GM21515 (cell line): ENCODE data around the gene NOP14.
"Not testable (repeated sequence)": the region's sequence is repeated elsewhere in the genome, so short reads cannot be mapped to it uniquely, and the experiment has no call there.

ENCODE experiments used
- ATAC-seq: cut with Tn5 transposase; IDR thresholded peaks from one replicate; pipeline ENCODE4 v1.9.1; 2021; ENCODE audit not compliant: unreplicated experiment

The NOP14 gene

DNA sequence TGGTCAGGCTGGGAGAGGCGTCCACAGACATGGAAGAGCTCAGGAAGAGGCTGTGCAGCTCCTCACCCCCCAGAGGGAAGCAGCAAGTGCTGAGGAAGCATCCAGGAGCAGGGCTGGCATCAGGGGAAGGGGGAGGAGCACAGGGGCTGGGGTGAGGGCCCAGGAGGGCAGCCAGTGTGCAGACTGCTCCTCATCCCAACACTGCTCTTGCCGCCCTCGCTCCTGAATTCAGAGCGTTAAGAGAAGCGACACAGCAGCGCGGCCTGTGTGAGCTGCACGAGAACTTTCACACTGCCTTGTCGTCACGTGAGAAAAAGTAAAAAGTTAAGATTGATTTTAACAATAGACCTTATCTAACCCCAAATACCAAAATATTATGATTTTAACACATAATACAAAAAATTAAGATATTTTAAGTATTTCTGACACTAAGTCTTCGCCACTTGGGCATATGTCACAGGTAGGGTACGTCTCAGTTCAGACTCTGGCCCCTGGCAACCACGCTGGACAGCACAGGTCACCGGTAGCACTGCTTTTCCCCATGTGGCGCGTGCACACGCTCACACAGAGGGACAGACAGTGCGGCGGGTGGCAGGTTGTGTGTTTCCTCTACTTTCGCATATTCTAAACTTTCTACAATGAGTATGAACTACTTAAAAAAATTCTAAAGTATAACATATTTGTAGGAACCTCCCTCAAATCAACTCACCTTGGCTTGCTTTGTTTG lies 19.7 kb downstream of the NOP14 start:
- no peak for ATAC-seq

DNA sequence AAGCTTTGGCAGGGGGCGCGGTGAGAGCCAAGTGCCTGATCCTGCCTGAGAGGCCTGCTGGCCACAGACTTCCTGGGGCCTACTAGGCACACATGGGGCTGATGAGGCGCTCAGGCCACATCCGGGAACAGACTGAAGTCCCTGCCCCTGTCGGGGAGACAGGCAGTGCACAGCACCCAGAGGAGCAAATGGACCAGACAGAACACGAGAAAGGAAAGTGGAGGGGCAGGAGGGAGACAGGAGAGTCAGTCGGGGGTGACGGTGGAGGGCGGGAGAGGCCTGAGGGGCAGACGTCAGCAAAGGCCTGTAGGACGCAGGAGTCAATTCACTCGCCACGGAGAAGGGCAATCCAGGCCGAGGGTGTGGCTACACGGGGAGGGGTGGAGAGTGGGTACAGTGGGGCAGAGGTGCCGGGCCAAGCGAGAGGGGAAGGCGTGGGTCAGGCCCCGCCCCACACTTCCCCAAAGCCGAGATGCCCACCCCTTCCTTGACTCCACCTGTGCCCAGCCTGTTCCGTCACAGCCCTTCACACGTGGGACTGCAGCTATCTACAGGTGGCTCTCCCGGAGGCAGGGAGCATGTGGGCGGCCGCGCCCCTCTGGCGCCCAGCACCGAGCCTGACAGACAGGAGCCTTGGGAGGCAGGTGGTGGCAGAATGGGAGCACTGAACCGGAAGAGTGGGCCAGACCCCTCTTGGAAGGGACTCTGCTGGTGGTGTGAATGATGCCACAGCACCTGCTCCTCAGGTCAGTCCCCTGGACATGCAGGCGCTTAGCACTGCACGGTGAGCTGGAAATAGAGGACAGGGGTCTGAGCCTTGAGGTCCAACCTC lies 20.5 kb downstream of the NOP14 start:
- ATAC-seq, result no peak

DNA sequence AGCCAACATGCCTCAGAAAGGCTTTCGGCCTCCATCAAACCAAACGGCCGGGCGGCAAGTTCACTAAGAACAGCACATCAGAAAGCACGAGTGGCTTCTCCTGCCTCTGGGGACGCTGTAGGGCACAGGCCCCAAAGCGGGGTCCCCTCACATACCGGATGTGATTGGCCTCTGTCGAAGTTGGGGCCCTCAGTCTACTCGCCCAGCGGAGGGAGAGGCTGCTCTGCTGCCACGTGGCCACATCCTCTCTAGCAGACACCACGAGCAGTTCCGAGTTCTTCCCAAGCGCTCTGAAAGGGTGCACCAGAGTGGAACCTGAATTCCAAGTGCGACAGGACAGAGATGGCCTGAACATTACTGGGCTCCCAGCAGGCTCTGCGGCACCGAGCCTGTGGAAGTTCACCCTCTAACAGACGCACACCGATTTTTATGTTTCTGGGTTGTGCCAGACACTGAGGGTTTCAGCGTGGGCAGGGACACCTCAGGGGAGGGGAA lies 21.1 kb downstream of the NOP14 start:
- ATAC-seq, result no peak

DNA sequence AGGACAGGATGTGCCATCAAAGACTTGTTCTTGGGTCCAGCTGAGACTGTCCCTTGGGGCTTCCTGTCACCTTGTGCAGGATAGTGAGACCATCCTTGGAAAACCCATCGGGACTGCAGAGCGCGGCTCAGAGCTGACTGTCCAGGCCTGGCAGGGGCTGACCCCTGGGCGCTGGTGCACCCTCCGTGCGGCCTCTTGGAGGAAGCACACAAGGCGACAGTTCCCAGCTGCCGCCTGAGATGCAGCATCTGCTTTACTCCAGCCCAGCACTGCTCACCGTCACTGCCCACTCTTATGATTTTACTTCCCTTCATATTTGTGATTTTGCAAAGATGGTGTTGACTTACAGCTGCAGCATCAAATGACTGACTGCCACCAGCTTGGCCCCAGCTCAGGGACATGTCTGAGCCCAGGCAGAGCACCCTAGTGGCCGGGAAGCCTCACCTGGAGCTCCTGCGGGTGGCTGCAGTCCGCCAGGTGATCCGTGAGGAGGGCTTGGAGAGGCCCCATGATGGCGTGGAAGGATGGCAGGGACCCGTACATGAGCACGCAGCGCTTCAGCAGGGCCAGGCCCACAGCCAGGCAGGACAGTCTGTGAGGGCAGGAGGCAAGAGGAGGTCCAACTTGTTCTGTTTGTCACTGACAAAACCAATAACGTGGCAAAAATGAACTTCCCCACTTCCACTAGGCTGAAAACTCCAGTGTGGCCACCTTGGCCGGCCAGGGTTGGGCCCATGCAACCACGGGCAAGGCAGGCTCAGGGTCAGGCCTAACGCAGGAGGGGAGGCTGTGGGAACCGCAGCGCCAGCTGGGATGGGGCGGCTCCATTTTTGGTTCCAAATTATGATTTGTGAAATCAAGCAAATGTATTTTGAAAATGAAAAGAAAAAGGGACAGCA lies 21.8 kb downstream of the NOP14 start:
- no peak for ATAC-seq

DNA sequence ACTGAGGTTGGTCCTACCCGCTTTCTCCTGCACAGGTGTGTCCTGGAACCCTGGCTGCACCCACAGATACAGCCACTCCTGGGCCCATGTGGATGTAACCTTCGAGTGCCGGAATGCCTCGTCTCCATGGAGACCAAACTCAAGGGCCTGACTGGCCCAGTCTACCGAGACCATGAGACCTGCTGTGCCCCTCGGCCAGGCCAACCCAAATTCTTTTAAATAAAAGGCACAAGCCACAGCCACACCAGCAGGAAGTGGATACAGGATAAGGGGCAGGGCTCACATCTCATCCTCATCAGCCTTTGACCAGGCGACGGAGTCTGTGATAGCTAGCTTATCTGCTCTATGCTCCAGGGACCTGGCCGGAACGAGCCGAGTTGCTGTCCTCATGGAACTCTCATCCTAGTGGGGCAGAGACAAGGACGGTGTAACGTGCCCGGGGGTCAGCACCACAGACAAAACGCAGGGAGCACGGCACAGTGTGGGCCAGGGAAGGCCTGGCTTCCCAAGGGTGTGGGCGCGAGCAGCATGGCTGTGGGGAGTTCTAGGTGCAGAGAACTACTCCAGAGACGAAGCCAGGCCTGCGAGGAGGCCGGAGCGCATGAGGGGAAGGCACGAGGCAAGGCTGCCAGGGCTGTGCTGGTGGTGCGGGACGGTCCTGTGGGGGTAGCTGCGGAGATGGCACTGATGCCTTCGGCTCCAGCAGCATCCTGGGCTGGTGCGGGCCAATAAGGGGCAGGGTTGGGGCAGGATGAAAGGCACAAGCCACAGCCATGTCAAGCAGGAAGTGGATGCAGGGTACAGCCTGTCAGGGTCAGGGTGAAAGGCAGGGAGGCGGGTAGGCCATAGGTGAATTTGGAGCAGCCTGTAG lies 22.7 kb downstream of the NOP14 start:
- no peak for ATAC-seq

DNA sequence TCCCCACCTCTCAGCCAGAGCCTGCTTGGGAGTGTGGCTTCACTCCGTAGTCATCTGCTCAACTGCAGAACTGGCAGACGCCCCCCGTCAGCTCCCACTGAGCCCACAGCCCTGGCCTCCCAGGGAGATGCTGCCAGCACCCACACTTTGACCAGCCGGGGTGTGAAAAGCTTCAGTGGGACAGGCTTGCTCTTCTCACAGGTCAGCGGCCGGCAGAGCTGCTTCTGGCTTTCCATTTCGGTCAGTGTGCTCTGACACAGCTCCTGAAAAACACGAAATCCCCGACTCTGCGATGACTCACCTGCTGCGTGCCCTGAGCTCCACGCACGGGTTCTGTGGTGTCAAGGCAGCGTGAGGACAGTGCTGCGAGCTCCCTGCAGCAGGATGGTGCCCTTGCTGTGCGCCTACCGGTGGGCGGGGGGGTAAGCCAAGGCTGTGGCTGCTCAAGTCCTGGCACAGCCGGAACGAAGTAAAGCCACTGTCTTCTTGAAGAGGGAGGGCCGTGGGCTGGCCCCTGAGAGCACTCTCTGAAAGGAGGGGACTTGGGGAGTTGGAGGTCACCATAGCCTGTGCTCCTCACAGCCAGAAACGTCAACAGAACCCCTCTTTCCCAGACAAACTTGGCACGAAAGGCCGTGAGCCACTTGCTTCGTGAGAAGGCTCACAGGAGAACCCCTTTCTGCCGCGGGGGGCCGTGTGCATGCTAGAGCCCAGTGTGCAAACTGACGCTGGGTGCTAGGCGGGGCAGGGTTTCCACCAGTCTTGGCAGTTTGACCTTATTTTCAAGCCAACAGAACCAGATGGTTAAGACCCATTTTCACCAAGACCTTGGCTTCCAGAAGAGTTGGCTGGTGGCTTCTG lies 23.6 kb downstream of the NOP14 start:
- no peak for ATAC-seq

DNA sequence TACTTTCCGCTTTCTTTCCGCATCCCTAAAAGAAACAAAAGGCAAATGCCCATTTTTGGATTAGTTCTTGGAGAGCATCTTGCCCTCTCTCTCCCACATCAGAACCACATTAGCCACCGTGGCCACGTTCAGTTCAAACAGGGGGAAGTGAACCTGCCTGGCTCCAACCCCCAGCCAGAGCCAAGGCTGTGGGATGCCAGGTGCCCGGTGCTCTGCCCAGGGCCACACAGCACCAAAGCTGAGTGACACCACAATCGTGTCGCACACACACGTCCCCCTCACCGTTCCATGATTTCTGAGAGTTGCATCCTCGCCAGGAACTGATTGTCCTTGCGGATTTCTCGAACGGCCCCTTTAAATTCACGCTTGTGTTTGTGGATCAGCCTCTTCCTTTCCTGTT lies 24.3 kb downstream of the NOP14 start:
- no peak for ATAC-seq

DNA sequence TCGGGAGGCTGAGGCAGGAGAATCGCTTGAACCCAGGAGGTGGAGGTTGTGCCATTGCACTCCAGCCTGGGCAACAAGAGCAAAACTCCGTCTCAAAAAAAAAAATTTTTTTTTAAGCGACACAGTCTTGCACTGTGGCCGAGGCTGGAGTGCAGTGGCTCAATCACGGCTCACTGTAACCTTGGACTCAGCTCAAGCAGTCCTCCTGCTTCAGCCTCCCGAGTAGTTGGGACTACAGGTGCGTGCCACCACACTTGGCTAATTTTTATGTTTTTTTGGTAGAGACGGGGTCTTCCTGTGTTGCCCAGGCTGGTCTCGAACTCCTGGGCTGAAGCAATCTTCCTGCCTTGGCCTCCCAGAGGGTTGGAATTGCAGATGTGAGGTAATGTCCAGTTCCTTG lies 24.8 kb downstream of the NOP14 start:
- not testable (repeated sequence) for ATAC-seq

DNA sequence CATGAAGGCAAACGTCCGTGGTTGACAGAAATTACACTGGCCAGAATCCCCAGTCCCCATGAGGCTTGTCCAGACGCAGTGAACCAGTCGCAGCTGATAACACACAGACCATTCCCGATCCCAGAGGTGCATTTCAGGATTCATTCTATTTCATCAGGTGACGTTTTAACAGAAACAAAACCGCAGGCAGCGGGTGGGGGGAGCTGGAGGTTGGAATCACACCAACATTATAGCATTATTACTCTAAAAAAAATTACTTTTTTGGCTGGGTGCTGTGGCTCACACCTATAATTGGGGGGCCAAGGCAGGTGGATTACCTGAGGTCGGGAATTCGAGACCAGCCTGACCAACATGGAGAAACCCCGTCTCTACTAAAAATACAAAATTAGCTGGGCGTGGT lies 25.2 kb downstream of the NOP14 start:
- no peak for ATAC-seq

DNA sequence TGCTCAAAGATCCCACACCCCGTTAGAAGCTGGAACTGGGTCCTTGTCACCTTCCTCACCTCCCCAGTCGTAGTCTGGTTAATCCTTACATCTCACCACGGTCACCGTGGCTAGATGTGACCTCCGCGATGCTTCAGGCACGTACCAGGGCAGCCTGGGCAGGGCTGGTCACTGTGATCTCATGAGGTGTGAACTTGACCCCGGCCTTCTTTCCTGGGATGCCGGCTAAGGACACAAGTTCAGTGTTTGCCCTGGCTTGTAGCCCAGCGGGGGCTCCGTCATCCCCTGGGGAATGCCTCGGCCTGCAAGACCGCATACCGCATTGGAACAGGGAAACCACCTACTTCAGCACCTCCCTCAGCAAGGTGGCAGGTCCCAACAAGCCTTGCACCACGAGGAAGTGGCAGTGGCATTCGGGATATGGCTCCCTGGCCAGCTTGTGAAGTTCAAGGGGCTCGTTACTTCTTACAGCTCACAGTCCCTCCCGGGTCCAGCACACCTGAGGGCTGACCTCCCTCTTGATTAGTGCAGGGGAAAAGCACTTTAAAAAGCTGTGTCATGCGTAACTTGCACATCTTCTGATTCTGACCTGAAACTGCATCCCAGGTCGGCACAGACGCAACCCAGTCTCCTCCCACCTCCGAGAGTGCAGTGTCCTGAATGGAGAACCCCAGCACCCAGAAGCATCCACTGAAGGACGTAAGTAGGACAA lies 25.9 kb downstream of the NOP14 start:
- no peak for ATAC-seq

DNA sequence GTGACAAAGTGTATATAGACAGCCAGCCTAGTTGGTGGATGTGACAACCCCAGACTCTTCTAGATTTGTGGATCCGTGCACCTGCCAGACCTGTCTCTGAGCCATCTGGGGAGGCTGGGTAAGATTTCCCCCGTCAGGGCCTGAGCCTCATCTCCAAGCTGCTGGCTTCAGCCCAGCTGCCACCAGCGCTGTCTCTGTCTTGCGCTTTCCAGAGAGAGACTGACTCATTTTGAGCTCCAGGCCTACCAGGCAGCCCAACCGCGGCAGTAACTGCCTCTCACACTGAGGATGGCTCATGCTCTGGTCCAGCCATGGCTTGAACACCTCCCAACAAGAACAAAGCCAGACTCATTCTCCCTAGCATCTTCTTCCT lies 26.4 kb downstream of the NOP14 start:
- ATAC-seq, result peak; percentile 25

DNA sequence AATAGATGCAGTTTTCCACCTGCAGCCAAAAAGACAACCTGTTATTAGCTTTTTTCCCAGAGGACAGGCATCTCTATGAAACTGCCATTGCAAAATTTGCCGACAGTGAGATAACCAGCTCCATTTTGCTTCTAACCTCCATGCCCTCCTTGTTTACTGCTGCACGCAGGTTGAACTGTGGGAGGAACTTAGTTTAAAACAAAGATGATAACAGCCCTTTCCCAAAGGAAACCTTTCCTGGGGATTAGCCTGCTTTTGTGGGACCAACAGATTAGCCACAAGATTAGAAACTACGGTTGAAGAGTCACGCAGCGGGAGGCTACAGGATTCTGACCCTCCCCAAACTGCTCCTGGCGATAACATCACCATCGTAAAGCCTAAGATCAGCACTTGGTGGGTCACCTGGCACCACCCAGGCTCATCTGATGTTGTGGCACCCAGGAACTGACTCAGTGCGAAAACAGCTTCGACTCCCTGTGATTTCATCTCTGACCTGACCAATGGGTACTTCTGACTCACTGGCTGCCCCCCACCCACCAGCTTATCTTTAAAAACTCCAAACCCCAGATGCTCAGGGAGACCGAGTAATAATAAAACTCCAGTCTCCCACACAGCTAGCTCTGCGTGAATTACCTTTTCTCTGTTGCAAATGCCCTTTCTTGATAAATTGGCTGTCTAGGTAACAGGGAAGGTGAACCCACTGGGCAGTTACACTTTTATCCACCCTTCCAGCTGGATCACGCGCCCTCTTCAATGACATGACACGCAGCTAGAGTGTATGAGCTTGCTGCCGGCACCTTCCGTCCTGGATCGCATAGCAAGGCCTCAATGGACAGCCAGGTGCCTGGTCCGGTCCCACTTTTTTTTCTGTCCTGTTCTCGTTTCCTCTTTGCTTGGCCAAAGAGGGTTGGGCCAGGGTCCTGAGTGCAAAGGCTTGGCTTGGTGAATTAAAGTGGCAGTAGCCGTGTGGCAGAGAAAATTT lies 27.2 kb downstream of the NOP14 start:
- ATAC-seq, result no peak

DNA sequence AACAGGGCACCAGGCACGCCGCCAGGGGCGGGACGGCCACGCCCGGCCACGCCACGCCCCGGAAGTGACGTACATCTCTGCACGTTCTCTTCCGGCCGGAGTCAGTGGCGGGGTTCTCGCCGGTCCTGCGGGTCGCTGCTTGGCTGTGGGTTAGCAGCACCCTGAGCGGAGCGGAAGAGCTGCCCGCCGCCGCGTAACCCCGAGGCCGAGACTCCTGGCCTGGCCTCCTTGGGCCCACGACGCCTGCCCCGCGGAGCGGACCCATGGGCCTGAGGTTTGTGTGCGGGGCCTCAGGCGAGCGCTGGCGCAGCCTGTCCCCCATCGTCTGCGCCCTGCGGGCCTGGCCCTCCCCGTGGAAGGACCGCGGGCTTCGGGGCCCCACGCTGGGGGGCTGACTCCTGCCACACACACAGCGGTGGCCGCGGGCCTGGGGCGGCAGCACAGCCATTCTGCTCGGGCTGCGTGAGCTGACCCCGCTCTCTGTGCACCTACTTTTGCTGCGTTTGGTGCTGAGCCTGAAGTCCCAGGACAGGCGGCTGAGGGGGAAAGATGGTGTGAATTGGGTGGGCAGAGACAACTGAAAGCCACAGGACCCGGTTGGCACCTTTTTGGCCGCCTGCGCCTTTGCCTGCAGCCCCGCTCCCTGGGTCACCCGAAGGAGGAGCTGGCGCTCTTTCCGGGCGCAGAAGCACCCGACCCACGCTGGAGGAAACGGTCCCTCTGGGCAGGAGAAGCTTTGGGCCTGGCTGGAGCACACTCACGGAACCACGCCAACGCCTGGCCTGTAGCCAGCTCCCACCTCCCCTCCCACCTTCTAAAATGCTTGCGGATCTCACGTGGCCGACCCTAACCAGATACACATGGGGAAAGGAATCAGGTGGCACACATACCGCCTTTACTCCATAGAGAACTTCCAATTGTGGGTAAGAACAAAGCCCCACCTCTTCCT lies 28.1 kb downstream of the NOP14 start:
- ATAC-seq, result peak; percentile 40

DNA sequence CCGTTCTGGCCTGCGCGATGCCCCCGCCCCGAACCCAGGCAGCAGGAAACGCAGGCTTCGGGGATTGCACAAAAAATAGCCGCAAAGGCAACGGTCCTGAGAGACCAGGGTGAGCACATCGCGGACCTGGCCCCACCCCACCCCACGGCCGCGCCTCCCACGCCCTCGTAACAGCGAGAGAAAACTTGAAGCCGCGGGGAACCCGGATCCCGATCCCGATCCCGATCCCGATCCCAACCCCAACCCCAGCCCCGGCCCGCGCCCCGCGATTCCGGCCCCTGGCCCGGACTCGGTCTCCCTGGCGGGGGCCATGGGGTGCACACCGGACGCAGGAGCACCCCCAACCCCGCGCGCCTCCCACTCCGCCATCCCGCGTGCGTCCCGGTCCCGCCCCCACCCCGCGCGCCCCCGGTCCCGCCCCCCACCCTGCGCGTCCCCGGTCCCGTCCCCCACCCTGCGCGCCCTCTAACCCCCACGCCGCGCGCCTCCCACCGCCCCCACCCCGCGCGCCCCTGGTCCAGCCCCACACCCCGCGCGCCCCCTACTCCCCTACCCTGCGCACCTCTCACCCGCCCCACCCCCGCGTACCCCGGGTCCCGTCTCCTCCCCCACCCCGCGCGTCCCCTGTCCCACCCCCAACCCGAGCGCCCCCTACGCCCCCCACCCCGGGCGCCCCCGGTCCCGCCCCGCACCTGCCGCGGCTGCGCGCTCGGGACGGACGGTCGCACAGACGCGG lies 29.0 kb downstream of the NOP14 start:
- ATAC-seq, result no peak

DNA sequence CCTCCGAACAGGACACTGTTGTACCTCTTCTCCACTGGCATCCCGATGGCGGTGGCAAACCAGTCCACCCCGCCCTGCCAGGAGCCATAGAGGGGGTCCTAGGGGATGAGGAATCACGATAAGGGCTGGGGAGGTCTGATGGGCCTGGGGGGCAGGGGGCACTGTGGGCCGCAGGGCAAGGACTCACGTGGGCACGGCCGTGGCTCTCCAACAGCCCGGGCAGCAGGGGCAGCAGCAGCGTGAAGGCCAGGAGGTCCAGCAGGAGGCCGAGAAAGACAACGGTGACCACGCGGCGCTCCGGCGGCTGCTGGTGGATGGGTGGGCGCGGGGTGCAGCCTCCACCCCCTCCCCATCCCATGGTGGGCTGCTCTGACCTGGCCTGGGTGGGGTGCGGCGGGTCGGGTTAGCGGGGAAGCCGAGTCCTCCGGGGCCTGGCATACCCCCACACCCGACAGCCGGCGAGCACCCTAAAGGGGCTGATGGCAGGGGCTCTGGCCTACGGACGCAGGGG lies 29.6 kb downstream of the NOP14 start:
- ATAC-seq, result no peak
